Testis (tissue), 3 donors: ENCODE data around the gene SUPT3H. TPM values are rescaled to one million over a fixed set of nuclear protein-coding genes. Genes with fewer than 3 reads are reported as not detected.

Experiments
- DNase-seq: peaks from one replicate; pipeline ENCODE4 v3.0.0-alpha.2; 2019
- H3K27ac ChIP-seq, 2 donors: fragments of 200-600 bp; sonication (generic); one replicate each; pipeline ENCODE4 v1.5.1; 2019
- H3K27me3 ChIP-seq: fragments of 200-600 bp; sonication (generic); one replicate; pipeline ENCODE4 v1.5.1; 2019
- H3K36me3 ChIP-seq: fragments of 200-600 bp; sonication (generic); one replicate; pipeline ENCODE4 v1.5.1; 2017; ENCODE audit warnings: low read depth; ENCODE audit errors: missing control alignments
- H3K4me1 ChIP-seq: fragments of 200-600 bp; sonication (generic); one replicate; pipeline ENCODE4 v1.5.1; 2019
- H3K4me3 ChIP-seq, 2 donors: fragments of 200-600 bp; sonication (generic); one replicate each; pipeline ENCODE4 v1.5.1; 2017 to 2019
- H3K9me3 ChIP-seq: fragments of 200-600 bp; sonication (generic); one replicate; pipeline ENCODE4 v1.5.1; 2017
- CTCF ChIP-seq, 3 experiments: fragments of 450-650 bp in 2 of 3; fragments of 200-600 bp in 1 of 3; sonication (generic) in 1 of 3; IDR thresholded peaks; one replicate each; pipeline ENCODE4 v1.5.1; 2016 to 2019; ENCODE audit warnings: antibody characterized with exemption in 3 of 3, mild to moderate bottlenecking in 2 of 3, moderate library complexity in 1 of 3
- POLR2A ChIP-seq: fragments of 450-650 bp; IDR thresholded peaks from one replicate; pipeline ENCODE4 v1.6.1; 2017; ENCODE audit warnings: antibody characterized with exemption, mild to moderate bottlenecking, moderate library complexity
- WGBS, 2 donors: methylation state at CpG; one replicate each; pipeline ENCODE4 v1.1.5; 2018; 5-methylcytosine and 5-hydroxymethylcytosine counted together
- intact Hi-C: fragments of 100-400 bp; cut with DNase I; formaldehyde crosslinking; loops from one replicate; pipeline ENCODE4 v1.15.1; 2023; ENCODE audit warnings: low total_unique reads
- polyA plus RNA-seq: library from polyadenylated mRNA; stranded (reverse); fragments of 350-450 nt; fragmentation: Illumina TruSeq; extraction: RNeasy Lipid Tissue Mini Kit (QIAGEN cat#74804); gene quantifications from one replicate; pipeline ENCODE4 v1.2.3, GENCODE V29; 2014; ENCODE audit warnings: low read depth, low replicate concordance; ENCODE audit not compliant: insufficient read depth
- total RNA-seq, 2 donors: library from RNA; depleted of rRNA; stranded (reverse); fragments of >200 nt; gene quantifications; one replicate each; pipeline ENCODE4 v1.2.3, GENCODE V29; 2016

SUPT3H gene
- total and polyA plus RNA-seq, 3 donors from 2014 or later, result 29.4 to 35.9 (median 30.8) TPM

- DNase-seq, result no peak
- no peak for TF ChIP-seq CTCF (IDR thresholded peaks at IDR 0.05)
- TF ChIP-seq POLR2A, result no peak
- H3K27me3 ChIP-seq, result no peaks in the 10 kb centered on the region
- no peak overlapping the region for H3K4me3 ChIP-seq
- 72 to 79% methylated on average over 1 of the region's 1 CpG for WGBS, 2 donors
- H3K27ac ChIP-seq, result no peak overlapping the region
- H3K9me3 ChIP-seq, result no peaks in the 10 kb centered on the region
- no peaks in the 10 kb centered on the region for H3K36me3 ChIP-seq
- H3K4me1 ChIP-seq, result no peaks in the 10 kb centered on the region
- intact Hi-C loops, result no loop called here
Observed at GRCh38 chr6:44837741-44838140, 540.0 kb downstream of the SUPT3H start.

- no peak overlapping the region for H3K27ac ChIP-seq
- no peak for DNase-seq
Observed at GRCh38 chr6:44837255-44837654, 540.5 kb downstream of the SUPT3H start.

GRCh38 chr6:44833248-44833647, 544.5 kb downstream of the SUPT3H start:
- Histone ChIP-seq H3K9me3 (no peaks in the 10 kb centered on the region), H3K27me3 (no peaks in the 10 kb centered on the region), H3K4me3 (no peak overlapping the region), H3K4me1 (no peaks in the 10 kb centered on the region), H3K36me3 (no peaks in the 10 kb centered on the region), H3K27ac (no peak overlapping the region)
- WGBS, 2 donors, result 63 to 82% methylated on average over 1 of the region's 1 CpG
- intact Hi-C loops, result no loop called here
- TF ChIP-seq CTCF (IDR thresholded peaks at IDR 0.05), result no peak
- TF ChIP-seq POLR2A, result no peak
- DNase-seq, result no peak

More at GRCh38 chr6:44837255-44837654, 540.5 kb downstream of the SUPT3H start:
- intact Hi-C loops, result no loop called here
- TF ChIP-seq CTCF (IDR thresholded peaks at IDR 0.05) (no peak), POLR2A (no peak)
- Histone ChIP-seq H3K4me1 (no peaks in the 10 kb centered on the region), H3K9me3 (no peaks in the 10 kb centered on the region), H3K36me3 (no peaks in the 10 kb centered on the region), H3K4me3 (no peak overlapping the region), H3K27me3 (no peaks in the 10 kb centered on the region)

GRCh38 chr6:44831002-44831610, 546.6 kb downstream of the SUPT3H start:
- WGBS, 2 donors, result 68 to 89% methylated on average over 3 of the region's 3 CpGs
- Histone ChIP-seq H3K27me3 (no peaks in the 10 kb centered on the region), H3K4me1 (no peaks in the 10 kb centered on the region), H3K27ac (no peak overlapping the region), H3K9me3 (no peaks in the 10 kb centered on the region), H3K36me3 (no peaks in the 10 kb centered on the region), H3K4me3 (no peak overlapping the region)
- no peak for DNase-seq
- intact Hi-C loops, result no loop called here
- TF ChIP-seq CTCF (IDR thresholded peaks at IDR 0.05), result no peak
- no peak for TF ChIP-seq POLR2A

- intact Hi-C loops, result no loop called here
- TF ChIP-seq CTCF (IDR thresholded peaks at IDR 0.05) (no peak), POLR2A (no peak)
- no peak overlapping the region for H3K27ac ChIP-seq
- 74 to 82% methylated on average over 2 of the region's 2 CpGs for WGBS, 2 donors
- no peak for DNase-seq
- no peaks in the 10 kb centered on the region for H3K27me3 ChIP-seq
- no peaks in the 10 kb centered on the region for H3K36me3 ChIP-seq
- no peaks in the 10 kb centered on the region for H3K9me3 ChIP-seq
- H3K4me3 ChIP-seq, result no peak overlapping the region
- no peaks in the 10 kb centered on the region for H3K4me1 ChIP-seq
Observed at GRCh38 chr6:44829836-44830235, 547.9 kb downstream of the SUPT3H start.
